IMR-90 (cell line): ENCODE results near the gene SNAPIN. TPM values are rescaled to one million over a fixed set of nuclear protein-coding genes. Genes with fewer than 3 reads are reported as not detected.
A peak's percentile ranks its signal among the peaks of the same experiment; 100 is the strongest.

Source experiments
- ATAC-seq: fragments of 200-7000 bp; cut with Tn5 transposase; 2 replicates; pipeline ENCODE4 v1.9.1; 2020; ENCODE audit warnings: low read depth, mild to moderate bottlenecking, moderate library complexity
- BruUV-seq: library from RNA; stranded (reverse); fragments of 400-500 nt; replicated peaks from 2 replicates; lab custom pipeline; 2021; lab: Mats Ljungman, UMichigan
- CTCF ChIA-PET: fragments of 300-600 bp; formaldehyde crosslinking; extraction: SDS; loops from one replicate; lab custom pipeline; 2021; ENCODE audit warnings: antibody characterized with exemption; lab: Yijun Ruan, JAX
- POLR2A ChIA-PET: fragments of 300-600 bp; sonication (Branson Sonifier 250); formaldehyde crosslinking; loops from one replicate; lab custom pipeline; 2022; ENCODE audit warnings: antibody characterized with exemption; ENCODE audit not compliant: unreplicated experiment; lab: Charles Lee
- DNase-seq: peaks from one replicate; pipeline ENCODE4 v3.0.0; 2013
- H2AFZ ChIP-seq: replicated peaks from 2 replicates; pipeline ENCODE3; 2013; ENCODE audit warnings: low read length, mild to moderate bottlenecking; ENCODE audit not compliant: poor library complexity
- H2AK5ac ChIP-seq: 2 replicates; pipeline ENCODE4 v1.6.1; 2013; ENCODE audit warnings: low read depth, low read length, inconsistent platforms
- H2AK9ac ChIP-seq: replicated peaks from 2 replicates; pipeline ENCODE3; 2013; ENCODE audit warnings: mild to moderate bottlenecking, low read depth, low read length, moderate library complexity; ENCODE audit not compliant: poor library complexity
- H2BK120ac ChIP-seq: 2 replicates; pipeline ENCODE4 v1.6.1; 2013; ENCODE audit warnings: low read depth, low read length, inconsistent platforms
- H2BK15ac ChIP-seq: 3 replicates; pipeline ENCODE4 v1.6.1; 2013; ENCODE audit warnings: low read depth, low read length, inconsistent platforms
- H2BK20ac ChIP-seq: 2 replicates; pipeline ENCODE4 v1.6.1; 2013; ENCODE audit warnings: low read depth, mild to moderate bottlenecking, inconsistent platforms, low read length, moderate library complexity
- H2BK5ac ChIP-seq: 2 replicates; pipeline ENCODE4 v1.6.1; 2013; ENCODE audit warnings: mild to moderate bottlenecking, low read depth, low read length, inconsistent platforms; ENCODE audit not compliant: poor library complexity, severe bottlenecking
- H3K14ac ChIP-seq: replicated peaks from 2 replicates; pipeline ENCODE4 v1.6.1; 2013; ENCODE audit warnings: low read depth, low read length, inconsistent platforms
- H3K18ac ChIP-seq: 2 replicates; pipeline ENCODE4 v1.6.1; 2013; ENCODE audit warnings: low read depth, low read length, control low read depth
- H3K23ac ChIP-seq: 2 replicates; pipeline ENCODE4 v1.6.1; 2013; ENCODE audit warnings: low read depth, low read length, inconsistent platforms
- H3K27ac ChIP-seq: 2 replicates; pipeline ENCODE4 v1.5.1; 2013; ENCODE audit warnings: mild to moderate bottlenecking, control low read depth, low read length; ENCODE audit not compliant: insufficient read depth
- H3K27me3 ChIP-seq: 2 replicates; pipeline ENCODE4 v1.6.1; 2013; ENCODE audit warnings: low read length; ENCODE audit not compliant: control insufficient read depth, insufficient read depth
- H3K36me3 ChIP-seq: 2 replicates; pipeline ENCODE4 v1.6.1; 2013; ENCODE audit warnings: low read length, mixed read lengths; ENCODE audit not compliant: control insufficient read depth, insufficient read depth
- H3K4ac ChIP-seq: 2 replicates; pipeline ENCODE4 v1.6.1; 2013; ENCODE audit warnings: low read depth, low read length, inconsistent platforms
- H3K4me1 ChIP-seq: 2 replicates; pipeline ENCODE4 v1.6.1; 2013; ENCODE audit warnings: low read length, mixed read lengths; ENCODE audit not compliant: control insufficient read depth, insufficient read depth
- H3K4me2 ChIP-seq: 2 replicates; pipeline ENCODE4 v1.6.1; 2013; ENCODE audit warnings: low read depth, mild to moderate bottlenecking, control low read depth, low read length, moderate library complexity
- H3K4me3 ChIP-seq: 2 replicates; pipeline ENCODE4 v1.5.1; 2013; ENCODE audit warnings: low read depth, mild to moderate bottlenecking, control low read depth, low read length, moderate library complexity; ENCODE audit not compliant: insufficient read depth
- H3K56ac ChIP-seq: 2 replicates; pipeline ENCODE4 v1.6.1; 2013; ENCODE audit warnings: low read length, inconsistent platforms; ENCODE audit not compliant: insufficient read depth; ENCODE audit errors: extremely low read depth
- H3K79me1 ChIP-seq, 2 experiments: 2 replicates each; pipeline ENCODE4 v1.6.1; 2013; ENCODE audit warnings: low read length in 2 of 2, inconsistent platforms in 1 of 2, low read depth in 1 of 2
- H3K9ac ChIP-seq: 2 replicates; pipeline ENCODE4 v1.6.1; 2013; ENCODE audit warnings: low read depth, low read length, control low read depth
- H3K9me1 ChIP-seq: 2 replicates; pipeline ENCODE4 v1.6.1; 2013; ENCODE audit warnings: low read length, inconsistent platforms; ENCODE audit not compliant: insufficient read depth
- H3K9me3 ChIP-seq: 2 replicates; pipeline ENCODE4 v1.6.1; 2013; ENCODE audit warnings: low read length; ENCODE audit not compliant: control insufficient read depth, insufficient read depth
- H4K20me1 ChIP-seq: 2 replicates; pipeline ENCODE4 v1.6.1; 2013; ENCODE audit warnings: low read length, inconsistent platforms; ENCODE audit not compliant: insufficient read depth
- H4K5ac ChIP-seq: 2 replicates; pipeline ENCODE4 v1.6.1; 2013; ENCODE audit warnings: mild to moderate bottlenecking, low read depth, low read length, control low read depth
- H4K8ac ChIP-seq, 2 experiments: 2 replicates each; pipeline ENCODE4 v1.6.1; 2013; ENCODE audit warnings: low read depth in 2 of 2, low read length in 2 of 2, control low read depth in 1 of 2, inconsistent platforms in 1 of 2
- H4K91ac ChIP-seq: 2 replicates; pipeline ENCODE4 v1.6.1; 2013; ENCODE audit warnings: low read depth, low read length, inconsistent platforms; ENCODE audit not compliant: insufficient read depth
- CEBPB ChIP-seq: IDR thresholded peaks from 2 replicates; pipeline ENCODE4 v1.6.1; 2012; ENCODE audit warnings: low read depth, low read length, improper control_type of control experiment
- ELK1 ChIP-seq: fragments of 150-350 bp; IDR thresholded peaks from 2 replicates; pipeline ENCODE4 v1.6.1; 2016; ENCODE audit warnings: low read depth, mild to moderate bottlenecking, low read length, moderate library complexity, borderline replicate concordance
- POLR2A ChIP-seq: IDR thresholded peaks from 2 replicates; pipeline ENCODE4 v1.6.1; 2012; ENCODE audit warnings: mild to moderate bottlenecking, low read depth, low read length
- WGBS, 2 experiments: methylation state at CpG; one replicate each; pipeline versions ENCODE4 v1.1.5 to v1.1.7; 2013; ENCODE audit warnings: missing lambda C conversion rate in 2 of 2; ENCODE audit not compliant: insufficient read length in 1 of 2; ENCODE audit errors: extremely low coverage in 2 of 2; 5-methylcytosine and 5-hydroxymethylcytosine counted together
- dilution Hi-C: fragments of 300-500 bp; cut with HindIII; formaldehyde crosslinking; loops from one replicate; pipeline ENCODE4 v1.14.3; 2018; ENCODE audit warnings: low sequenced_read_pairs; ENCODE audit not compliant: unreplicated experiment
- in situ Hi-C: fragments of 300-500 bp; cut with MboI; formaldehyde crosslinking; loops from 3 replicates; pipeline ENCODE4 v1.14.3; 2019; ENCODE audit warnings: low sequenced_read_pairs, inconsistent platforms, mixed read lengths
- intact Hi-C: fragments of 100-400 bp; cut with micrococcal nuclease; formaldehyde crosslinking; loops from 2 replicates; pipeline ENCODE4 v1.10.0; 2022
- polyA plus RNA-seq, 3 experiments: library from polyadenylated mRNA; depleted of rRNA; stranded (reverse); fragments of >200 nt; gene quantifications; 2 replicates each; pipeline ENCODE4 v1.2.3, GENCODE V29; 2012; ENCODE audit warnings: low replicate concordance in 1 of 3
- total RNA-seq: library from RNA; depleted of rRNA; stranded (reverse); fragments of >200 nt; gene quantifications from 2 replicates; pipeline ENCODE4 v1.2.3, GENCODE V29; 2012
- TF ChIP-seq, protein P1 (sequence below): fragments of 150-350 bp; IDR thresholded peaks from 2 replicates; pipeline ENCODE4 v1.6.1; 2017; ENCODE audit warnings: mild to moderate bottlenecking, antibody characterized with exemption, low read length, low read depth

SNAPIN gene
- total and polyA plus RNA-seq, 2 of the 4 experiments (the other 2 are of a cell fraction), result 37.4 to 40.9 TPM

- Histone ChIP-seq H3K27ac (peak overlapping the region; percentile 44; the same call in 1 of the 2 replicates), H3K18ac (no peak overlapping the region), H4K20me1 (peaks cover 11% of the 10 kb centered on the region; the same call in 1 of the 2 replicates), H2BK120ac (0 out of 2 replicates have a peak overlapping the region, but pooled peaks have one; percentile 25), H2AK5ac (peak overlapping the region; percentile 91), H4K91ac (no peak overlapping the region), H3K36me3 (peaks cover 20% of the 10 kb centered on the region), H3K4me2 (peak overlapping the region; percentile 94), H4K8ac (peak overlapping the region in 1 of 2 experiments; percentile 48; a peak in 2 of 4 replicates), H2BK15ac (no peak overlapping the region), H2BK20ac (peak overlapping the region; percentile 21; the same call in 1 of the 2 replicates), H2BK5ac (peak overlapping the region; percentile 91), H3K79me1 (peaks cover 15 to 66% of the 10 kb centered on the region in 2 experiments), H3K9ac (no peak overlapping the region), H3K27me3 (no peaks in the 10 kb centered on the region), H3K23ac (peak overlapping the region; percentile 93; the same call in 1 of the 2 replicates), H3K56ac (no peak overlapping the region), H3K4ac (peak overlapping the region; percentile 87; the same call in 1 of the 2 replicates), H2AFZ (no peak overlapping the region), H4K5ac (no peak overlapping the region), H3K9me3 (no peaks in the 10 kb centered on the region), H3K4me3 (no peak overlapping the region), H3K14ac (peak overlapping the region; percentile 93), H3K4me1 (peaks cover 42% of the 10 kb centered on the region), H2AK9ac (peak overlapping the region; percentile 34), H3K9me1 (peaks cover 17% of the 10 kb centered on the region)
- CTCF ChIA-PET, result interaction anchor here (0.7 to 0.9 kb wide), 2 partner anchors 16 to 17 kb away, joined by 3 to 4 read pairs; partner anchors contain the start of gene S100A13
- TF ChIP-seq CEBPB (peak; percentile 71), ELK1 (no peak), POLR2A (no peak)
- TF ChIP-seq, protein P1, sequence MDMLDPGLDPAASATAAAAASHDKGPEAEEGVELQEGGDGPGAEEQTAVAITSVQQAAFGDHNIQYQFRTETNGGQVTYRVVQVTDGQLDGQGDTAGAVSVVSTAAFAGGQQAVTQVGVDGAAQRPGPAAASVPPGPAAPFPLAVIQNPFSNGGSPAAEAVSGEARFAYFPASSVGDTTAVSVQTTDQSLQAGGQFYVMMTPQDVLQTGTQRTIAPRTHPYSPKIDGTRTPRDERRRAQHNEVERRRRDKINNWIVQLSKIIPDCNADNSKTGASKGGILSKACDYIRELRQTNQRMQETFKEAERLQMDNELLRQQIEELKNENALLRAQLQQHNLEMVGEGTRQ, result no peak
- no TSS peak for BruUV-seq
- in situ Hi-C loops, result no loop called here
- intact Hi-C loops, result no loop called here
- dilution Hi-C loops, result no loop called here
- POLR2A ChIA-PET, result interaction anchor here (1.1 to 1.3 kb wide), 2 partner anchors 17 to 23 kb away, joined by 3 read pairs; partner anchors contain the start of genes CHTOP and S100A13
- ATAC-seq (no peak), DNase-seq (no peak)
- no CpG with 5 or more reads among the region's 7 CpGs for WGBS, 2 experiments
Measured at GRCh38 chr1:153610811-153611301, 47.6 kb upstream of the SNAPIN start.
